SH-SY5Y (cell line): ENCODE measurements around the gene ASS1.

Source experiments
- GATA2 ChIP-seq: IDR thresholded peaks from 2 replicates; pipeline ENCODE4 v1.6.1; 2011; ENCODE audit warnings: mild to moderate bottlenecking, low read depth, low read length
- GATA3 ChIP-seq: IDR thresholded peaks from 2 replicates; pipeline ENCODE4 v1.6.1; 2011; ENCODE audit warnings: low read depth, mild to moderate bottlenecking, low read length, moderate library complexity

GRCh38 chr9:130490981-130491380, 46.2 kb downstream of the ASS1 start:
- TF ChIP-seq GATA3: no peak
- TF ChIP-seq GATA2: no peak
